ENCODE measurements around the gene COL6A2. TPM values are rescaled to one million over a fixed set of nuclear protein-coding genes. Genes with fewer than 3 reads are reported as not detected.
A peak's percentile ranks its signal among the peaks of the same experiment; 100 is the strongest.

COL6A2 gene
- total RNA-seq, 4 donors from 2014 or later = 942 to 1,525 (median 1,202) TPM

DNA sequence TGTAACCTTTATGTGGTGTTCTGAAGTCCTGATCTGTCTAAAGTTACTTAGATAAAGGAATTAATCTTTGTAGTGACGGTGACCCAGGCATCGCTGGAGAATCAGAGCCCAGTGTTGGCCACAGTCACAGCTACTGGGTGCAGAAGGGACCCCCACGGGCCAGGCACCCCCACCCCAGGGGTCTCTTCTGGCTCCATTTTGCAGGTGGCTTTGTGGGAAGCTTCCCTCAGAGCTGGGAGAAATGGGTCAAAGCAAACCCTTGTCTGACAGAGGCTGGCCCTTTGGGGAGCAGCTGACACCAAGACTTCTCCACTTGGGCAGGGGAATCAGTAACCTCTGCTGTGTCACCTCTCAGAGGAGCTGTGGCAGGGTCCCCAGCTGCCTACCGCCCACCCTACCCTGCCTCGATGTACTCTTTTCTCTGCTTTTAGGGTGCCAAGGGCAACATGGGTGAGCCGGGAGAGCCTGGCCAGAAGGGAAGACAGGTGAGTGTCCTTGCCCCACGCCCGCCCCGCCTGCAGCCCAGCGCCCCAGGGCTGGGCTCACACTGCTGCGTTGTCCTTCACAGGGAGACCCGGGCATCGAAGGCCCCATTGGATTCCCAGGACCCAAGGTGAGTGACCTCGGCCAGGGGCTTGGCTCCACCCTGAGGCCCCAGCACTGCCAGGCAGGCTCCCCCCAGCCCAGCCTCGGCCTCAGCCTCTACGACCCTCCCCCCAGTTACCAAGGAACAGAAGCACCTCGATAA, 17.7 kb downstream of the COL6A2 start:
- Histone ChIP-seq H3K9me3 (peaks cover 0 to 5% (median 0%) of the 10 kb centered on the region in 4 donors), H3K4me3 (no peak overlapping the region), H3K36me3 (peaks cover 86 to 97% (median 94%) of the 10 kb centered on the region in 4 donors), H3K4me1 (peaks cover 7 to 11% (median 8%) of the 10 kb centered on the region in 4 donors), H3K27me3 (no peaks in the 10 kb centered on the region), H3K27ac (replicated peaks in 1 of 4) (peak overlapping the region; percentile 3 to 30 (median 24))
- no peak for TF ChIP-seq POLR2A (IDR thresholded peaks at IDR 0.05; ENCODE audit: low read depth)
- no peak for TF ChIP-seq POLR2AphosphoS5 (IDR thresholded peaks at IDR 0.05)
- no peak for TF ChIP-seq EP300 (IDR thresholded peaks at IDR 0.05)
- TF ChIP-seq, protein P1, sequence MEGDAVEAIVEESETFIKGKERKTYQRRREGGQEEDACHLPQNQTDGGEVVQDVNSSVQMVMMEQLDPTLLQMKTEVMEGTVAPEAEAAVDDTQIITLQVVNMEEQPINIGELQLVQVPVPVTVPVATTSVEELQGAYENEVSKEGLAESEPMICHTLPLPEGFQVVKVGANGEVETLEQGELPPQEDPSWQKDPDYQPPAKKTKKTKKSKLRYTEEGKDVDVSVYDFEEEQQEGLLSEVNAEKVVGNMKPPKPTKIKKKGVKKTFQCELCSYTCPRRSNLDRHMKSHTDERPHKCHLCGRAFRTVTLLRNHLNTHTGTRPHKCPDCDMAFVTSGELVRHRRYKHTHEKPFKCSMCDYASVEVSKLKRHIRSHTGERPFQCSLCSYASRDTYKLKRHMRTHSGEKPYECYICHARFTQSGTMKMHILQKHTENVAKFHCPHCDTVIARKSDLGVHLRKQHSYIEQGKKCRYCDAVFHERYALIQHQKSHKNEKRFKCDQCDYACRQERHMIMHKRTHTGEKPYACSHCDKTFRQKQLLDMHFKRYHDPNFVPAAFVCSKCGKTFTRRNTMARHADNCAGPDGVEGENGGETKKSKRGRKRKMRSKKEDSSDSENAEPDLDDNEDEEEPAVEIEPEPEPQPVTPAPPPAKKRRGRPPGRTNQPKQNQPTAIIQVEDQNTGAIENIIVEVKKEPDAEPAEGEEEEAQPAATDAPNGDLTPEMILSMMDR (IDR thresholded peaks at IDR 0.05) = no peak
- DNase-seq (ENCODE audit: extremely low spot score) = no peak
- intact Hi-C loops (cut with DNase I) = no loop called here
- 95% methylated on average over 5 of the region's 17 CpGs for WGBS

DNA sequence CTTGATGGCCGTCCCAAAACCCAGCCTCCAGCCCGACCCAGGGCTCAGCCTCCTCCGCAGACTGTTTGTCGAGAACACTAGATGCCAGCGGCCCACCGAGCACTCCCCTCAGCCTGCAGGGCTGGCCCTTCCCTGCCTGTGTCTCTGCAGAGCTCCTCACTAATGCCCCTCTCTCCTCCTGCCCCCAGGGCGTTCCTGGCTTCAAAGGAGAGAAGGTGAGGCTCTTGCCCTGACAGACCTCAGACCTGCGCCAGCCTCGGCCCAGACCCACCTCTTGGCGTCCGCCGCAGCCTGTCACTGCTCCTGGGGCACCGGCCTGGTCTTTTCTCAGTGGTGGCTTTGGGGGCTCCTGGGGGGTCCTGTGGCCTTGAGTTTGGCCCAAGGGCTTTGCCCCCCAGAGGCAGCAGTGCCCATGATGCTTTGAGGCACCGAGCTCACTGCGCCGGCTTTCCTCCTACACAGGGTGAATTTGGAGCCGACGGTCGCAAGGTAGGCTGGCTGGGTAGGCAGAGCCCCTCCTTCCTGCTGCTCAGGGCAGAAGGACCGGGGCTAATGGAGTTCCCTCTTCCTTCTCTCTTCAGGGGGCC, 18.4 kb downstream of the COL6A2 start:
- Histone ChIP-seq H3K4me3 (no peak overlapping the region), H3K27ac (replicated peaks in 1 of 4) (peak overlapping the region; percentile 21 to 37 (median 29)), H3K4me1 (peaks cover under 1 to 5% (median 1%) of the 10 kb centered on the region in 4 donors), H3K9me3 (peaks cover 0 to 5% (median 0%) of the 10 kb centered on the region in 4 donors), H3K27me3 (no peaks in the 10 kb centered on the region), H3K36me3 (peaks cover 93 to 97% (median 97%) of the 10 kb centered on the region in 4 donors)
- 90% methylated on average over 19 of the region's 20 CpGs for WGBS
- TF ChIP-seq, protein P1 (IDR thresholded peaks at IDR 0.05) = no peak
- TF ChIP-seq EP300 (IDR thresholded peaks at IDR 0.05) (no peak), POLR2A (IDR thresholded peaks at IDR 0.05; ENCODE audit: low read depth) (no peak), POLR2AphosphoS5 (IDR thresholded peaks at IDR 0.05) (peak in 1 of 2 donors; percentile 14)
- no peak for DNase-seq (ENCODE audit: extremely low spot score)
- intact Hi-C loops (cut with DNase I) = no loop called here

DNA sequence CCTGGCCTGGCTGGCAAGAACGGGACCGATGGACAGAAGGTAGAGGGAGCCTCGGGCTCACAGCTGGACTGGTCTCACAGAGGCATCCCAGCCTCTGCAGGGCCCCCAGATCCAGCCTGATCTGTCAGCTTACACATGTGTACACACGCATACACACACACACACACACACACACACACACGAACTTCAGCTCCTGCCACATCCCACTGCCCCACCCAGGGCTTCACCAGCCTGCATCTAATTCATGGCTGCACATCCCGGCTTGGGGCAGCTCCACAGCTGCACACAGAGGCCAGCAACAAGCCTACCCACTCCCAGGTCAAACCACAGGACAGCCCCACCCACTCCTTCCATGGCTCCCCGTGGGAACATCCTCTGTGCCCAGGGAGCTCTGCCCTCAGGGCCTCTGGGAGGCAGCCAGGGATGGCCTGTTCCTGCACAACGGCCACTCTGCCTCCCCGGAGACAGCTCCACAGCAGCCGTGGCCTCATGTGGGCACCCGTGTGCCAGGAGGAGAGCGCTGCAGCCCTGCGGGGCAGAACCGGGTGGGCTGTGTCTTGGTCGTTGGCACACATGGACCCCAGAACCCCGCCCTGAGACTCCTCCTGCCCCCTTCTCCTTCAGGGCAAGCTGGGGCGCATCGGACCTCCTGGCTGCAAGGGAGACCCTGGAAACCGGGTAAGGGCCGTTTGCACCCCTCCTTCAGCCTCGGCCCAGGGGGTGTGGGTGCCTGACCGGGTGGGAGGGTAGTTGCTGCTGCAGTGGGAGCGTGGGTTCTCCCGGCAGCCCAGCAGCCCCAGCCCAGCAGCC, 19.1 kb downstream of the COL6A2 start:
- peak overlapping the region; percentile 21 to 37 (median 29) for H3K27ac ChIP-seq (replicated peaks in 1 of 4)
- peaks cover 99 to 100% (median 100%) of the 10 kb centered on the region in 4 donors for H3K36me3 ChIP-seq
- TF ChIP-seq POLR2AphosphoS5 (IDR thresholded peaks at IDR 0.05) = no peak
- TF ChIP-seq EP300 (IDR thresholded peaks at IDR 0.05) = no peak
- TF ChIP-seq, protein P1 (IDR thresholded peaks at IDR 0.05) = no peak
- no peak for TF ChIP-seq POLR2A (IDR thresholded peaks at IDR 0.05; ENCODE audit: low read depth)

DNA sequence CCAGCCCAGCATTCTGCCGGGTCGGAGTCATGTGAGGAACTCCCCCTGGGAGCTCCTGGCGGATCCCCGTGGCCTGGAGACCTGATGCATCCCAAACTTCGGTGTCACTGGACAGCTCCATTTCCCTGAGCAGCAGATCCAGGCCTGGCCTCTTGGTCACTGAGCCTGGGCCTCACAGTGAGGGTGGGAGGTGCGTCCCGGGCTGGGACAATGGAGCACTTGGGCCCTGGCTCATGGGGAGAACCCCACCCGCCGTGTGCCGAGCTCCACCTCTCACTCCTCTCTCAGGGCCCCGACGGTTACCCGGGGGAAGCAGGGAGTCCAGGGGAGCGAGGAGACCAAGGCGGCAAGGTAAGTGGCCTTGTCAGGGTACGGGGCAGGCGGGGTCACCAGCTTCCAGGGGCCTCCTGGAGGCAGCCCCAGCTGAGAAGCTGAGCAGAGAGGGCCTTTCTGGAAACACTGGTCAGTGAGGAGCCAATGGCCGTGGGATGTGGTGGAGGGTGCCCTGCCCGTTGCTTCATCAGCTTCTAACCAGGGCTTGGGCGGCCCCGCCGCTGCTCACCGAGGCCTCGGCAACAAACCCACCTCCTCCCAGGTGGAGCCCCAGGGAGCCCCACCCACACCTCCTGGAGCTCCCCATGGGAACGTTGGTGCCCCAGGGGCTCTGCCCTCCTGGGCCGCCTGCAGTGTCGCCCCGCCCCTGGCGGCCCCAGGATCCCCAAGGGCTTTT, 19.8 kb downstream of the COL6A2 start:
- WGBS = 88% methylated on average over 20 of the region's 29 CpGs
- peaks cover 0 to 5% (median 0%) of the 10 kb centered on the region in 4 donors for H3K9me3 ChIP-seq
- no peak overlapping the region for H3K4me3 ChIP-seq
- peak overlapping the region; percentile 21 to 44 (median 29) for H3K27ac ChIP-seq (replicated peaks in 1 of 4)
- intact Hi-C loops (cut with DNase I) = no loop called here
- no peak for TF ChIP-seq EP300 (IDR thresholded peaks at IDR 0.05)
- TF ChIP-seq POLR2AphosphoS5 (IDR thresholded peaks at IDR 0.05) = no peak
- TF ChIP-seq, protein P1 (IDR thresholded peaks at IDR 0.05) = no peak
- TF ChIP-seq POLR2A (IDR thresholded peaks at IDR 0.05; ENCODE audit: low read depth) = no peak
- no peak for DNase-seq (ENCODE audit: extremely low spot score)
- H3K36me3 ChIP-seq = peaks cover 99 to 100% (median 100%) of the 10 kb centered on the region in 4 donors
- no peaks in the 10 kb centered on the region for H3K27me3 ChIP-seq
- no peaks in the 10 kb centered on the region for H3K4me1 ChIP-seq

More for the DNA sequence above, 19.1 kb downstream of the COL6A2 start:
- peaks cover 0 to 5% (median 0%) of the 10 kb centered on the region in 4 donors for H3K9me3 ChIP-seq
- DNase-seq (ENCODE audit: extremely low spot score) = no peak
- H3K27me3 ChIP-seq = no peaks in the 10 kb centered on the region
- no peak overlapping the region for H3K4me3 ChIP-seq
- no peaks in the 10 kb centered on the region for H3K4me1 ChIP-seq
- intact Hi-C loops (cut with DNase I) = no loop called here
- WGBS = 75% methylated on average over 9 of the region's 24 CpGs

Data from esophagus muscularis mucosa (tissue), 4 donors.